ENCODE results near the gene SLIT3. TPM values are rescaled to one million over a fixed set of nuclear protein-coding genes. Genes with fewer than 3 reads are reported as not detected.

Gene SLIT3
- total RNA-seq, 4 donors from 2014 or later = 28.4 to 77.2 (median 63.8) TPM

GRCh38 chr5:168890816-168891812 is 409.8 kb downstream of the SLIT3 start:
- DNase-seq = peak; percentile 57 to 62
- WGBS, 2 donors = 63 to 64% methylated on average over 6 of the region's 6 CpGs
- H3K4me1 ChIP-seq = peaks cover 3 to 20% of the 10 kb centered on the region in 2 donors

GRCh38 chr5:168889039-168889438 is 411.9 kb downstream of the SLIT3 start:
- 93 to 100% methylated on average over 1 of the region's 1 CpG for WGBS, 2 donors
- TF ChIP-seq POLR2A (IDR thresholded peaks at IDR 0.05) = no peak
- TF ChIP-seq CTCF (IDR thresholded peaks at IDR 0.05) = no peak
- H3K4me3 ChIP-seq (replicated peaks in 1 of 3) = no peak overlapping the region
- H3K27ac ChIP-seq = no peak overlapping the region
- intact Hi-C loops (cut with DNase I) = no loop called here
- H3K9me3 ChIP-seq = no peaks in the 10 kb centered on the region
- no peak for DNase-seq
- peaks cover 5 to 20% of the 10 kb centered on the region in 2 donors for H3K4me1 ChIP-seq
- H3K36me3 ChIP-seq = no peaks in the 10 kb centered on the region
- no peaks in the 10 kb centered on the region for H3K27me3 ChIP-seq

More at GRCh38 chr5:168890816-168891812, 409.8 kb downstream of the SLIT3 start:
- no peaks in the 10 kb centered on the region for H3K36me3 ChIP-seq
- H3K4me3 ChIP-seq (replicated peaks in 1 of 3) = no peak overlapping the region
- peak overlapping the region in 1 of 3 donors; percentile 11 for H3K27ac ChIP-seq
- no peaks in the 10 kb centered on the region for H3K9me3 ChIP-seq
- no peak for TF ChIP-seq POLR2A (IDR thresholded peaks at IDR 0.05)
- TF ChIP-seq CTCF (IDR thresholded peaks at IDR 0.05) = no peak
- H3K27me3 ChIP-seq = no peaks in the 10 kb centered on the region
- intact Hi-C loops (cut with DNase I) = no loop called here

- Histone ChIP-seq H3K4me3 (replicated peaks in 1 of 3) (no peak overlapping the region), H3K36me3 (no peaks in the 10 kb centered on the region), H3K27ac (no peak overlapping the region), H3K27me3 (no peaks in the 10 kb centered on the region), H3K4me1 (peaks cover 8 to 20% of the 10 kb centered on the region in 2 donors), H3K9me3 (no peaks in the 10 kb centered on the region)
- 80 to 91% methylated on average over 3 of the region's 3 CpGs for WGBS, 2 donors
- intact Hi-C loops (cut with DNase I) = no loop called here
- TF ChIP-seq POLR2A (IDR thresholded peaks at IDR 0.05) = no peak
- TF ChIP-seq CTCF (IDR thresholded peaks at IDR 0.05) = no peak
- no peak for DNase-seq
Measured at GRCh38 chr5:168887931-168888330, 413.0 kb downstream of the SLIT3 start.

DNA sequence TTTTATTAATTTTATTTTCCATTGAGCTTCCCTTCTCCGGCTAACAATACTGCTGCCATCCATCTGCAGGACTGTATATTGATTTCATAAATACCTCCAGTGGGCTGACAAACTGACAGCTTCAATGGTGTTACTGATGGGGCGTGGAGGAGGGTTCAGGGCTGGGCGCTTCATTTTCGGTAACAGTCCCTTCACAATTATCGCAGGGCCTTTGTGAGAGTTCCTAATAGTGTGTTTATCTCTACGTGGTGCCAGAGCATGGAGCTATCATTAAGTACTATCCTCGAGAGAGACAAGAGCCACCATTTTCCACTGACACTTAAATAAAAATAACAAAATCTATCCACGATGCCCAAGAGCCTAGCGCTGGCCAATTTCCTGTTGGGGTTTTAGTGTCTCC is 414.8 kb downstream of the SLIT3 start:
- TF ChIP-seq POLR2A (IDR thresholded peaks at IDR 0.05) = no peak
- TF ChIP-seq CTCF (IDR thresholded peaks at IDR 0.05) = no peak
- Histone ChIP-seq H3K27me3 (no peaks in the 10 kb centered on the region), H3K36me3 (no peaks in the 10 kb centered on the region), H3K27ac (no peak overlapping the region), H3K4me3 (replicated peaks in 1 of 3) (no peak overlapping the region), H3K4me1 (peaks cover 17 to 18% of the 10 kb centered on the region in 2 donors), H3K9me3 (no peaks in the 10 kb centered on the region)
- WGBS, 2 donors = 57 to 65% methylated on average over 9 of the region's 9 CpGs
- intact Hi-C loops (cut with DNase I) = no loop called here
- DNase-seq = no peak
